Activated CD4-positive, alpha-beta memory T cell treated with anti-CD3 and anti-CD28 coated beads, Interleukin-2, amount 10 ng/mL, durations not matched to agents 7 days and 5 days (primary cell): Measurements from ENCODE around the gene TNP2. TPM values are rescaled to one million over a fixed set of nuclear protein-coding genes. Genes with fewer than 3 reads are reported as not detected.
"Not testable (repeated sequence)": the region's sequence is repeated elsewhere in the genome, so short reads cannot be mapped to it uniquely, and the experiment has no call there.

Source experiments
- CTCF ChIA-PET: fragments of 350-600 bp; sonication (Branson Sonifier 250); formaldehyde crosslinking; loops from one replicate; lab custom pipeline; 2021; ENCODE audit warnings: antibody characterized with exemption, inconsistent platforms; lab: Charles Lee
- POLR2A ChIA-PET: fragments of 350-600 bp; sonication (Branson Sonifier 250); formaldehyde crosslinking; loops from one replicate; lab custom pipeline; 2021; ENCODE audit warnings: antibody characterized with exemption; lab: Charles Lee
- DNase-seq: peaks from one replicate; pipeline ENCODE4 v3.0.0-alpha.2; 2020
- H3K27ac Mint-ChIP-seq: one replicate; pipeline ENCODE4 v1.8.0; 2021; ENCODE audit warnings: mild to moderate bottlenecking, mixed read lengths
- H3K27me3 Mint-ChIP-seq: one replicate; pipeline ENCODE4 v1.8.0; 2021; ENCODE audit warnings: mixed read lengths
- H3K36me3 Mint-ChIP-seq: one replicate; pipeline ENCODE4 v1.8.0; 2021; ENCODE audit warnings: low read depth, mixed read lengths
- H3K4me1 Mint-ChIP-seq: one replicate; pipeline ENCODE4 v1.8.0; 2021; ENCODE audit warnings: mixed read lengths
- H3K4me3 Mint-ChIP-seq: one replicate; pipeline ENCODE4 v1.8.0; 2021; ENCODE audit warnings: mild to moderate bottlenecking, mixed read lengths
- H3K9me3 Mint-ChIP-seq: one replicate; pipeline ENCODE4 v1.8.0; 2021; ENCODE audit warnings: mixed read lengths
- total RNA-seq, 2 experiments: library from RNA; stranded (reverse); gene quantifications; one replicate each; pipeline ENCODE4 v1.2.3, GENCODE V29; 2021

TNP2 gene
- total RNA-seq, 2 experiments from 2014 or later, result not detected

GRCh38 chr16:11298143-11298900 lies 29.2 kb upstream of the TNP2 start:
- DNase-seq, result no peak
- H3K27ac Mint-ChIP-seq, result no peak overlapping the region
- POLR2A ChIA-PET, result interaction anchor here (0.9 to 2.9 kb wide), 12 partner anchors 10 to 333 kb away, joined by 3 to 18 read pairs (median 4); partner anchors contain the start of gene SOCS1
- H3K27me3 Mint-ChIP-seq, result peaks cover 32% of the 10 kb centered on the region
- H3K36me3 Mint-ChIP-seq, result no peaks in the 10 kb centered on the region
- CTCF ChIA-PET, result interaction anchor here (0.6 to 2.6 kb wide), 16 partner anchors 9 to 788 kb away, joined by 3 to 13 read pairs (median 4); partner anchors contain the start of gene SOCS1
- H3K4me1 Mint-ChIP-seq, result peaks cover 18% of the 10 kb centered on the region
- H3K9me3 Mint-ChIP-seq, result no peaks in the 10 kb centered on the region
- H3K4me3 Mint-ChIP-seq, result no peak overlapping the region

- no peaks in the 10 kb centered on the region for H3K9me3 Mint-ChIP-seq
- no peak overlapping the region for H3K27ac Mint-ChIP-seq
- H3K4me1 Mint-ChIP-seq, result peaks cover 18% of the 10 kb centered on the region
- CTCF ChIA-PET, result interaction anchor here (0.7 to 2.6 kb wide), 16 partner anchors 11 to 788 kb away, joined by 3 to 13 read pairs (median 4); partner anchors contain the start of gene SOCS1
- H3K27me3 Mint-ChIP-seq, result peaks cover 38% of the 10 kb centered on the region
- DNase-seq, result peak; percentile 79
- POLR2A ChIA-PET, result interaction anchor here (0.8 to 2.9 kb wide), 13 partner anchors 10 to 333 kb away, joined by 3 to 18 read pairs (median 4); partner anchors contain the start of gene SOCS1
- no peaks in the 10 kb centered on the region for H3K36me3 Mint-ChIP-seq
- H3K4me3 Mint-ChIP-seq, result peak overlapping the region; percentile 4
Observed at GRCh38 chr16:11297492-11298142, 28.5 kb upstream of the TNP2 start.

GRCh38 chr16:11296706-11297491 lies 27.8 kb upstream of the TNP2 start:
- H3K27me3 Mint-ChIP-seq, result peaks cover 40% of the 10 kb centered on the region
- POLR2A ChIA-PET, result interaction anchor here (0.8 to 2.9 kb wide), 9 partner anchors 11 to 57 kb away, joined by 3 to 18 read pairs (median 5); partner anchors contain the start of gene SOCS1
- peaks cover 18% of the 10 kb centered on the region for H3K4me1 Mint-ChIP-seq
- CTCF ChIA-PET, result interaction anchor here (0.7 to 2.6 kb wide), 11 partner anchors 14 to 333 kb away, joined by 3 to 13 read pairs (median 4); partner anchors contain the start of gene SOCS1
- H3K36me3 Mint-ChIP-seq, result no peaks in the 10 kb centered on the region
- no peak overlapping the region for H3K27ac Mint-ChIP-seq
- no peak overlapping the region for H3K4me3 Mint-ChIP-seq
- no peaks in the 10 kb centered on the region for H3K9me3 Mint-ChIP-seq
- no peak for DNase-seq

- H3K9me3 Mint-ChIP-seq, result no peaks in the 10 kb centered on the region
- ChIA-PET POLR2A (interaction anchor here (1.1 to 2.9 kb wide), 3 partner anchors 15 to 58 kb away, joined by 3 to 18 read pairs (median 11); partner anchors contain the start of gene SOCS1), CTCF (interaction anchor here (2.0 kb wide), 1 partner anchor 333 kb away, joined by 7 read pairs; no protein-coding TSS in a partner anchor)
- no peaks in the 10 kb centered on the region for H3K36me3 Mint-ChIP-seq
- no peak overlapping the region for H3K27ac Mint-ChIP-seq
- peaks cover 18% of the 10 kb centered on the region for H3K4me1 Mint-ChIP-seq
- peaks cover 42% of the 10 kb centered on the region for H3K27me3 Mint-ChIP-seq
- no peak for DNase-seq
- H3K4me3 Mint-ChIP-seq, result no peak overlapping the region
Observed at GRCh38 chr16:11296351-11296705, 27.2 kb upstream of the TNP2 start.

GRCh38 chr16:11295672-11296071 lies 26.5 kb upstream of the TNP2 start:
- DNase-seq, result no peak
- peaks cover 48% of the 10 kb centered on the region for H3K27me3 Mint-ChIP-seq
- no peak overlapping the region for H3K27ac Mint-ChIP-seq

GRCh38 chr16:11292076-11292748 lies 23.1 kb upstream of the TNP2 start:
- H3K4me1 Mint-ChIP-seq, result peaks cover 11% of the 10 kb centered on the region
- H3K9me3 Mint-ChIP-seq, result no peaks in the 10 kb centered on the region
- H3K36me3 Mint-ChIP-seq, result no peaks in the 10 kb centered on the region
- no peak overlapping the region for H3K27ac Mint-ChIP-seq
- no peak for DNase-seq
- ChIA-PET POLR2A (no interaction called here), CTCF (interaction anchor here (0.7 kb wide), 3 partner anchors 19 to 264 kb away, joined by 3 to 4 read pairs (median 3); partner anchors contain the start of gene PRM3)
- H3K4me3 Mint-ChIP-seq, result no peak overlapping the region
- H3K27me3 Mint-ChIP-seq, result peaks cover 64% of the 10 kb centered on the region

More at GRCh38 chr16:11295672-11296071, 26.5 kb upstream of the TNP2 start:
- H3K9me3 Mint-ChIP-seq, result no peaks in the 10 kb centered on the region
- H3K4me1 Mint-ChIP-seq, result peaks cover 18% of the 10 kb centered on the region
- CTCF ChIA-PET, result no interaction called here
- POLR2A ChIA-PET, result no interaction called here
- no peak overlapping the region for H3K4me3 Mint-ChIP-seq
- no peaks in the 10 kb centered on the region for H3K36me3 Mint-ChIP-seq

- CTCF ChIA-PET, result no interaction called here
- POLR2A ChIA-PET, result no interaction called here
- H3K4me3 Mint-ChIP-seq, result no peak overlapping the region
- no peaks in the 10 kb centered on the region for H3K36me3 Mint-ChIP-seq
- DNase-seq, result no peak
- H3K27me3 Mint-ChIP-seq, result peaks cover 62% of the 10 kb centered on the region
- H3K9me3 Mint-ChIP-seq, result no peaks in the 10 kb centered on the region
- peaks cover 5% of the 10 kb centered on the region for H3K4me1 Mint-ChIP-seq
- H3K27ac Mint-ChIP-seq, result no peak overlapping the region
Observed at GRCh38 chr16:11291091-11291703, 22.1 kb upstream of the TNP2 start.

GRCh38 chr16:11290102-11290893 lies 21.2 kb upstream of the TNP2 start:
- H3K9me3 Mint-ChIP-seq, result no peaks in the 10 kb centered on the region
- CTCF ChIA-PET, result no interaction called here
- H3K36me3 Mint-ChIP-seq, result no peaks in the 10 kb centered on the region
- peaks cover 8% of the 10 kb centered on the region for H3K4me1 Mint-ChIP-seq
- peaks cover 67% of the 10 kb centered on the region for H3K27me3 Mint-ChIP-seq
- DNase-seq, result no peak
- H3K27ac Mint-ChIP-seq, result no peak overlapping the region
- POLR2A ChIA-PET, result no interaction called here
- no peak overlapping the region for H3K4me3 Mint-ChIP-seq

GRCh38 chr16:11289696-11290095 lies 20.6 kb upstream of the TNP2 start:
- peaks cover 65% of the 10 kb centered on the region for H3K27me3 Mint-ChIP-seq
- H3K4me1 Mint-ChIP-seq, H3K9me3 Mint-ChIP-seq, H3K36me3 Mint-ChIP-seq, POLR2A ChIA-PET, DNase-seq, CTCF ChIA-PET, H3K4me3 Mint-ChIP-seq, H3K27ac Mint-ChIP-seq: not testable (repeated sequence)

GRCh38 chr16:11289202-11289601 lies 20.1 kb upstream of the TNP2 start:
- H3K4me3 Mint-ChIP-seq, result no peak overlapping the region
- H3K36me3 Mint-ChIP-seq, result no peaks in the 10 kb centered on the region
- H3K4me1 Mint-ChIP-seq, result peaks cover 8% of the 10 kb centered on the region
- no peak overlapping the region for H3K27ac Mint-ChIP-seq
- ChIA-PET CTCF (no interaction called here), POLR2A (no interaction called here)
- DNase-seq, result no peak
- peaks cover 65% of the 10 kb centered on the region for H3K27me3 Mint-ChIP-seq
- H3K9me3 Mint-ChIP-seq, result no peaks in the 10 kb centered on the region

- peaks cover 52% of the 10 kb centered on the region for H3K27me3 Mint-ChIP-seq
- no peaks in the 10 kb centered on the region for H3K9me3 Mint-ChIP-seq
- H3K36me3 Mint-ChIP-seq, result no peaks in the 10 kb centered on the region
- H3K27ac Mint-ChIP-seq, result no peak overlapping the region
- H3K4me1 Mint-ChIP-seq, result peaks cover 8% of the 10 kb centered on the region
- ChIA-PET CTCF (no interaction called here), POLR2A (interaction anchor here (2.0 kb wide), 1 partner anchor 12 kb away, joined by 5 read pairs; no protein-coding TSS in a partner anchor)
- DNase-seq, result no peak
- no peak overlapping the region for H3K4me3 Mint-ChIP-seq
Observed at GRCh38 chr16:11285842-11286241, 16.7 kb upstream of the TNP2 start.
